Measurements from ENCODE around the gene BZW2.

DNA sequence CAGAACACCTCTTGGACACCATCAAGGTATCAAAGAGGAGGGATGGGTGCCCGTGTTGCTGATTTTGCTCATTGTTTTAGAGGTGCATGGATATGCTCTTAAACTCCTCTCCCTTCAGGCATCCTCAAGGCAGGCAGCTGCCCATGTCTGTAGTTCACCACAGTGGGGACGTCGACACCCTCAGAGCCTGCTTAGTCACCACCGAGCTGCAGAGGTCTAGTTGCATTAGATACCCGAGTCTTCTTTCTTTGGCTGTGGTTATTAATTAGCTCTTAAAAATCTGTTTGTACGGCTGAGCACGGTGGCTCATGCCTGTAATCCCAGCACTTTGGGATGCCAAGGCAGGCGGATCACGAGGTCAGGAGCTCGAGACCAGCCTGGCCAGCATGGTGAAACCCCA, 82.8 kb downstream of the BZW2 start:
- TF ChIP-seq, protein P1, sequence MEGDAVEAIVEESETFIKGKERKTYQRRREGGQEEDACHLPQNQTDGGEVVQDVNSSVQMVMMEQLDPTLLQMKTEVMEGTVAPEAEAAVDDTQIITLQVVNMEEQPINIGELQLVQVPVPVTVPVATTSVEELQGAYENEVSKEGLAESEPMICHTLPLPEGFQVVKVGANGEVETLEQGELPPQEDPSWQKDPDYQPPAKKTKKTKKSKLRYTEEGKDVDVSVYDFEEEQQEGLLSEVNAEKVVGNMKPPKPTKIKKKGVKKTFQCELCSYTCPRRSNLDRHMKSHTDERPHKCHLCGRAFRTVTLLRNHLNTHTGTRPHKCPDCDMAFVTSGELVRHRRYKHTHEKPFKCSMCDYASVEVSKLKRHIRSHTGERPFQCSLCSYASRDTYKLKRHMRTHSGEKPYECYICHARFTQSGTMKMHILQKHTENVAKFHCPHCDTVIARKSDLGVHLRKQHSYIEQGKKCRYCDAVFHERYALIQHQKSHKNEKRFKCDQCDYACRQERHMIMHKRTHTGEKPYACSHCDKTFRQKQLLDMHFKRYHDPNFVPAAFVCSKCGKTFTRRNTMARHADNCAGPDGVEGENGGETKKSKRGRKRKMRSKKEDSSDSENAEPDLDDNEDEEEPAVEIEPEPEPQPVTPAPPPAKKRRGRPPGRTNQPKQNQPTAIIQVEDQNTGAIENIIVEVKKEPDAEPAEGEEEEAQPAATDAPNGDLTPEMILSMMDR (IDR thresholded peaks at IDR 0.05) = no peak
- no peak for TF ChIP-seq POLR2AphosphoS5 (IDR thresholded peaks at IDR 0.05; ENCODE audit: insufficient read depth in 1 of 2, low read depth in 1 of 2)

Measured in vagina (tissue), 2 donors.